NCI-H446 (cell line): ENCODE measurements around the gene BNIP3.
"Not testable (repeated sequence)": the region's sequence is repeated elsewhere in the genome, so short reads cannot be mapped to it uniquely, and the experiment has no call there.

Experiments used
- DNase-seq, 2 experiments: peaks; one replicate each; lab custom pipeline; 2025; lab: John Stamatoyannopoulos, UW

BNIP3 gene

DNA sequence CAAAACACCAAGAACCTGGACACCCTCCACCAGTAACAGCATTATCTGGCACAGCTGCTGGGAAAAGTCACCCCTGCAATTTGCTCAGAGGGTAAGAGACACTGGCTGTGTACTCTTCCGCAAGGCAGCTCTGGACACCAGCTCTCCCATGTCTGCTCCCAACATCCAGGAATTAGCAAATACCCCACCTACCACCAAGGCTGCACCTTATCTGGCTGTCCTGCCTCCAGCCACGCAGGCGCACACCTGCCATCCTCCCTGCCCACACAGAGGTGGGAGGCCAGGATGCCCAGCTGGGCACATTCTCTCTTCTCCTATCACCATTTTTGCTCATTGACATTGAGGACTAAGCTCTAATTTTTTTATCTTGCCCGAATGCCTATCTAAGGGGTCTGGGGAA is 20.3 kb upstream of the BNIP3 start:
- DNase-seq = no peak

DNA sequence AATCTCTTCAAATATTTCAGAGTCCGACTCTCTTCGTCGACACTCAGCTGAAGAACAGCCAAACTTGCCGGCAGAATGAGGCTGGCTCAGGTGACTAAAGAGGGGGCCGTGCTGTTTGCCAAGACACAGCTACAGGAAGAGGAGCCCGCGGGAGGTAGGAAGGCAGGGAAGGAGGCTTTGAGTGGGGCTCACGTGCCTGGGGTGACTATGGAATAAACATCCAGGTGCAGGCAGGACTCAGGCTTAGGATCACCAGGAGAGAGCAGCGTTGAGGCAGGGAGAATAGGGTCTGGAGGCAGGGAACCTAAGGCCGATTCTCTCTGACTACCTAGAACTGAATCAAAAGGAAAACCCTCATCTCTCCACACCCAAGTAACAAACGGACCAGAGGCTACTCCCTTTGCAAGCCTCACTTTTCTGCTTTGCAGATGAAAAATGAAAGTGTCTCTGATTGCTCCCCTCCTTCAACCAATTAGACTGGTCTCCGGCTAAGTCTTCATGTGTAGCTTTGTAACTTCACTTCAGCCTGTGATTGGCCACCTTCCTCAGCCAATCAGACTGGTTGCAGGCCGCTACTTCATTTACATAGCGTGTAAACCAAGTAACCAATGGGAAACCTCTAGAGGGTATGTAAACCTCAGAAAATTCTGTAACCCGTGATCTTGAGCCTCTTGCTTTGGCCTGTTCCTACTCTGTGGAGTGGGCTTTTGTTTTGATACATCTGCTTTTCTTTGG is 19.7 kb upstream of the BNIP3 start:
- peak in 1 of 2 experiments; percentile 16 for DNase-seq

DNA sequence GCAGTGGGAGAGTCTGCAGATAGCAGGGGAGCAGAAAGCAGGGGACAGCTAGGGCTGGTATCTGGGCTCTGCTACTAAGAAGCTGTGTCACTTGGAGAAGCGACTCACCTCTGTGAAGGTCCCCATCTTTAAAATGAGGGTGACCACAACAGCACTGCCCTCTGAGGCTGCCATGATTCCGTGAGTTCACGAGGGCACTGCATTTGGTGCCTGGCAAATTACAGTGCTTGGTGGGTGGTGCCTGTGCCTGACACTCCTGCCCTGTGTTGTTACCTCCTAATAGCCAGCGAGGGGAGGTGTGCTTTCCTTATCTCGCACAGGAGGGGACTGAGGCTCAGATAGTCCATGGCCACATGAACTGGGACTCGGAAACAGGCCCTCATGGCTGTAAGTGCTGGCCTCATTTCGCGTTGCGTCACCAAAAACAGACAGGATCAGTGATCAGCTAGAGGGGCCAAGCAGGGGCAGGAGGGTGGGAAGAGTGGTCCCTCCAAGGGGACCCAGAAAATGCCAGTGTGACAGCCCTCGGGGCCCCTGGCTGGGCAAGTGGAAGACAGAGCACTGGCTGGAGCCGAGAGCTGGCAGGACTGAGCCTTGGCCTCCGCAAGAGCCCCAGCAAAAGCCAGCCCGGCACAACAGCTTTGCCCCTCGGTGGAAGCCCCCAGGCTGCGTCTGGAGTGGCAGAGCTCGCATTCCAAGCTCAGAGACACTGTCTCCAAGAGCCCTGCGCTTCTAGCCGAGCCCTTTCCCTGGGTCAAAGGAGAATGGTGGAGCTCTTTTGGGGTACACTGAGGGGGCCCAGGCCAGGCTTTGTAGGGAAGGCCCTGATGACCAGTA is 17.3 kb upstream of the BNIP3 start:
- no peak for DNase-seq

DNA sequence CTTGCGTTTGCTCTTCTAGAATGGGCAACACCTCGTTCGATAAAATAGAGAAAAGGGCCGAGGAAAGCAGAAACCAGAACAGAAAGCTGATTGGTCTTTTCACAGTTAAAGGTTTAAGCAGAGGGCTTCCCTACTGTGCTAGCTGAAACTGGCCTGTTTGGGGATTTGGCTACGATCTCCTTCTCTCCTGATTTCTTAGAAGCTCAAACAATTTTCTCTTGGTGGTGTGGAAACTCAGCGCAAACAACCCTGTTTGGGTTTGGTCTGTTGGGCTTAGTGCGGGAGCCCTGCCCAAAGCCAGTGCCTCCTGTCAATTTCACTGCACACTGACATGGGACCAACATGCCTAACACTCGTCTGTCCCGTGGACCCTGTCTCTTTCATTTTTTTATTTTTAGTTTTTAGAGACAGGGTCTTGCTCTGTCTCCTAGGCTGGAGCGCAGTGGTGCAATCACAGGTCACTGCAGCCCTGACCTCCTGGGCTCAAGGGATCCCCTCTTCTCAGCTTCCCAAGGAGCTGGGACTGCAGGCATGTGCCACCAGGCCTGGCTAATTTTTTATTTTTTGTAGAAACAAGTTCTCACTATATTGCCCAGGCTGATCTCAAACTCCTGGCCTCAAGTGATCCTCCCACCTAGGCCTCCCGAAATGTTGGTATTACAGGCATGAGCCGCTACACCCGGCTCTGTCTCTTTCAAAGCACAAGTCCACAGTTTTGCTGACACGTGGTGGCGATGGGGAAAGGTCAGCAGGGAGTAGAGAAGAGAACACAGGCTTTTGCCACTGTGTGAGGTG is 16.5 kb upstream of the BNIP3 start:
- DNase-seq = no peak

DNA sequence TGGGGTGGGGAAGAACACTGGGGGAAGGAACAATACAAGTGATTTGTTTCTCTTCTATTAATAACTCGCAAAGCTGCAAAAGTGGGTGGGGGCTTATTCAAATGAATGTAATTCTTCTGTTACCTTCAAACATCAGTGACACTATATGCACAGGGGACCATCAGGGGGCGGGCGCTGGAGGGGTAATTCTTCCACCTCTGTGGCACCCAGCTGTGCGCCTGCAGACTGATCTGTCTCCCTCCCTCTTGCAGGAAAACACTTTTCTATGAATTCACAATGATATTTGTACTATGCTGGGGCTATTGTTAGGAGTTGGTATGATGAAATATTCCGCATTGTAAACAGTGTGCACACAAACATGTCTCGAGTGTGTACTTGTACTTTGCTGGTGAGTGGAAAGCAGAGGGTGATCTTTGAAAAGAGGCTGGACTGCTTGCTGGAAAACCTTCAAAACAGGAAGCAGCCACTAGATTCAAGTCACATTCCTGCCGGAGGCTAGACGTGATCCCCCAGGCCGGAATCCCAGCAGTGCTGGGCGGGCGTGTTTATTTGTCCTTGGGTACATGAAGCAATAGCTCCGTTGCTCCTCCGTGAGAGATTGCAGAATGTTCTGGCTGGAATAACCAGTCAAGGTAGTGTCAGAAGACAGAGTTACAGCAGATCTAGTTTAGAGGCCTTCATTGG is 15.8 kb upstream of the BNIP3 start:
- DNase-seq = no peak

DNA sequence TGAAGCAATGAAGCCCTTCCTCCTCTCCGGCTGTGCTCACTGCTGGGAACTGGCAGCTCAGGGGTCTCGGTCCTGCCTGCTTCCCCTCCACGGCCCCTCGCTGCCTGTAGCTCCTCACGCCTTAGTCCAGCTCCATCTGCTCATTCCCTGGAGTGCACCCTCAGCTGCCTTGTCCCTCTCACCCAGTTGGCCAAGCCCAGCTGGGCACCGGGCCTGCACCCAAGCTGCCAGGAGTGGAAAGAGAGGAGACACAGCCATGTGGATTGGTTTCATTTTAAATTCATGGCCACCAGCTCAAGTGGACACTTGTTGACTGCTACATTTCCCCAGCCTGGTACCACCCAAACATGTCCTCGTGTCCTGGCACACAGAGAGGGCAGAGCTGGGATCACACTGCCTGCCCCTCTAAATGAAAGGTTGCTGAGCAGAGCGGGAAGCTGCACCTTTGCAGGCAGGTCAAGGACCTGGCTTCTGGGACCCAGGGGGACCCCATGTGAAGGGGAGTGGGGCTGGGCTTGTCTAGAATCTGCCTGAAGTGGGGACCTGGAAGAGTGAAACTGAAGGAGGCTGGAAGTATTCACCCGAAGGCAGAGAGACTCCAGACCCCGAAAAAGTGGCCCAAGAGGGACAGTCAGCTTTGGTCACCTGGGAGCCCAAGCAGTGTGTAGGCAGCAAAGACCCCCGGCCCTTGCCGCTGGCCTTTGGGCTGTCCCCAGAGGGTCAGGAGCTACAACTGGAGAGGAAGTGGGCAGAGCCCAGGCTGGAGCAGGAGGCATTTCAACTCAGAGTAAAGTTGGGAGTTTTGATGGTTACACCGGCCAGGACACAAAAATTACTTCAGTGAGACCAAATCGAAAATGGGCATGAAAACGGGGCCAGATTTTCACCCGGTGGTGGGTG is 15.0 kb upstream of the BNIP3 start:
- DNase-seq = no peak

DNA sequence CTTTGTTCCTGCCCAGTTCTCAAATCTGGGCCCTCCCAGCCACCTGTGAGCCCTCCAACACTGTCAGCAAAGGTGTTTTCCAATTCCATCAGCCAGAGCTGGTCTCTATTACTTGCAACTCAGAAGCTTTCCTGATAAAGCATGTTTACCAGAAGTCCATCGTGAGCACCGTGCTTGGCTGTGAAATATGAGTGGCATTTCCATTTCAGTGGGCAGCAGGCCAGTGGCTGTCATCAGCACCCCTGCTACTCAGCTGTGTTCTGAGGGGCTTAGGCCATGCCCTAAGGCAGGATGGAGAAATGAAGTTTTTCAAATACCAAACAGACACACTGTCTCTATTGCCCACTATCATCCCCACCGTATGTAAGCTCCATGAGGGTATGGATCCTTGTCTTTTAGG is 12.7 kb upstream of the BNIP3 start:
- DNase-seq = no peak

DNA sequence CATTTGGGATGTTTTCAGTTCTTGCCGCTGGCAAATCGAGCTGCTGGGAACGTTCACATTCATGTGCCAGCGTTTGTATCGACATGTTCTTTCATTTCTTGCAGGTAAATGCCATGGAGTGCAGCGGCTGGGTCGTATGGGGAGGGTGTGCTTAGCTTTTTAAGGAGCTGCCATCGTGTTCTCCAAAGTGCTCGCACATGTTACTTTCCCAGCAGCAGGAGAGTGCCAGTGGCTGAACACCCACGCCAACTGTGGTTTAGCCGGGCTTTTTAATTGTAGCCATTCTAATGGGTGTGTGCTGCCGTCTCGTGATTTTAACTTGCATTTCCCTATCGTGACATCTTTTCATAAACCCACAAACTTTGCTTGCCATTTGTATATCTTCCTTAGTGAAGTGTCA is 11.6 kb upstream of the BNIP3 start:
- DNase-seq = no peak

DNA sequence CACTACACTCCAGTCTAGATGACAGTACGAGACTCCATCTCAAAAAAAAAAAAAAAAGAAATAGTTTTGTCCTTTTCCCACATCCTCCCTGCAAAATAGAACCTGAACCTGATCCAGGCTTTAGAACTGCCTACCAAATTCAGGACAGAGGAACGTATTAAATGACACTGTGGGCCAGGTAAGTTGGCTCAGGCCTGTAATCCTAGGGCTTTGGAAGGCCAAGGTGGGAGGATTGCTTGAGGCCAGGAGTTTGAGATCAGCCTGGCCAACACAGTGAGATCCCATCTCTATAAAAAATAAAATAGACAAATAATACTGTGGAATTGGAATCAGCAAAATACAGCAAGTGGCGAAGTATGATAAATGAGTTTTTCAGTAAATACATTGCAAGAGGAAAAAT is 10.0 kb upstream of the BNIP3 start:
- DNase-seq = no peak

DNA sequence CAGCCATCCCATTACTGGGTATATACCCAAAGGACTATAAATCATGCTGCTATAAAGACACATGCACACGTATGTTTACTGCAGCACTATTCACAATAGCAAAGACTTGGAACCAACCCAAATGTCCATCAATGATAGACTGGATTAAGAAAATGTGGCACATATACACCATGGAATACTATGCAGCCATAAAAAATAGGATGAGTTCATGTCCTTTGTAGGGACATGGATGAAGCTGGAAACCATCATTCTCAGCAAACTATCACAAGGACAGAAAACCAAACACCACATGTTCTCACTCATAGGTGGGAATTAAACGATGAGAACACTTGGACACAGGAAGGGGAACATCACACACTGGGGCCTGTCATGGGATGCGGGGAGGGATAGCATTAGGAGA is 6.1 kb upstream of the BNIP3 start:
- not testable (repeated sequence) for DNase-seq

DNA sequence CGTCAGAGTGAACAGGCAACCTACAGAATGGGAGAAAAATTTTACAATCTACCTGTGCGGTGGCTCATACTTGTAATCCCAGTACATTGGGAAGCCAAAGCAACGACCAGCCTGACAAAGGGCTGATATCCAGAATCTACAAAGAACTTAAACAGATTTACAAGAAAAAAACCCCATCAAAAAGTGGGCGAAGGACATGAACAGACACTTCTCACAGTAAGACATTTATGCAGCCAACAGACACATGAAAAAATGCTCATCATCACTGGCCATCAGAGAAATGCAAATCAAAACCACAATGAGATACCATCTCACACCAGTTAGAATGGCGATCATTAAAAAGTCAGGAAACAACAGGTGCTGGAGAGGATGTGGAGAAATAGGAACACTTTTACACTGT is 5.6 kb upstream of the BNIP3 start:
- DNase-seq = not testable (repeated sequence)

DNA sequence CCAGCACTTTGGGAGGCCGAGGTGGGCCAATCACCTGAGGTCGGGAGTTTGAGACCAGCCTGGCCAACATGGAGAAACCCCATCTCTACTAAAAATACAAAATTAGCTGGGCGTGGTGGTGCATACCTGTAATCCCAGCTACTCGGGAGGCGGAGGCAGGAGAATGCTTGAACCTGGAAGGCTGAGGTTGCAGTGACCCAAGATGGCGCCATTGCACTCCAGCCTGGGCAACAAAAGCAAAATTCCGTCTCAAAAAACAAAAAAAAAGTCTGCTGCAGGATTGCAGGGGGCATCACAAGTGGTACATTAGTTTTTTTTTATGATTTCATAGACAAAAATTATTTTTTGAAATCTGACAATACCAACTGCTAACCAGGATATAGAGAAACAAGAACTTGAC is 5.1 kb upstream of the BNIP3 start:
- not testable (repeated sequence) for DNase-seq

DNA sequence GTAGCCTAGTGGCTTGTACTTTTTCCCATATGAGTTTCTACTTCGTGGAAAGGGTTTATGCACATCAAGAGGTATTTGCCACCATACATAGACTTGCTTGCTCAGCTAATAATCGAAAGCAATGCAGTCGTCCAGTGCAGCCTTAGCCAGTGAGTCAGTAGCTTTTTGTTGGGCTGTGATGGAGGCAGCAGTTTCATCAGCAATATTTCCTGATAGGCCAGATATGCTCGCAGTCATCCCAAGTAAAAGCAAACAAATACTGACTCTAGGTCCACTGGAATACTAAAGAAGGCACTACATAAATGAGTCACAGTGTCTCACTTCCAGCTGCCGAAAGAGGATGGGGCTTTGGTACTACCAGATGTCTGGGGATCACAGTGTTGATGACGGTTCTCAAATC is 2.1 kb upstream of the BNIP3 start:
- DNase-seq = no peak

DNA sequence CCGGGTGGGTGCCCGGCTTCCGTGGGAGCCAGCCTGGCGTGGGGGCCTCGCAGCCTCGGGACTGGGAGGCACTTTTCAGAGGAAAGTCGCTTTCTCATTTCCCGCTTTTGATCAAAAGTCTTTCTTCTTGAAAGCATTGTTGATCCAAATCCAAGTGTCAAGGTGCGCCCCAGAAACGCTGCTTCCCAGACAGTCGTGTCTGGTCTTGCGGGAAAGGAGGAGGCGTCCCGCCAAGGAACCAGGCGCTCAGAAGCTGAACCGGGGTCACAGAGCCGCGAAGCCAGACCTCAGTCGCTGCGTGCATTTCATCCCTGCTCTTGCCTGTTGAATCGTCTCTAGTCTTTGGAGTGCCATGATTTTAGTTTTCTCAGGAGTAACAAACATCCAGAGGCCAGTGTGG is 1.1 kb upstream of the BNIP3 start:
- DNase-seq = no peak

DNA sequence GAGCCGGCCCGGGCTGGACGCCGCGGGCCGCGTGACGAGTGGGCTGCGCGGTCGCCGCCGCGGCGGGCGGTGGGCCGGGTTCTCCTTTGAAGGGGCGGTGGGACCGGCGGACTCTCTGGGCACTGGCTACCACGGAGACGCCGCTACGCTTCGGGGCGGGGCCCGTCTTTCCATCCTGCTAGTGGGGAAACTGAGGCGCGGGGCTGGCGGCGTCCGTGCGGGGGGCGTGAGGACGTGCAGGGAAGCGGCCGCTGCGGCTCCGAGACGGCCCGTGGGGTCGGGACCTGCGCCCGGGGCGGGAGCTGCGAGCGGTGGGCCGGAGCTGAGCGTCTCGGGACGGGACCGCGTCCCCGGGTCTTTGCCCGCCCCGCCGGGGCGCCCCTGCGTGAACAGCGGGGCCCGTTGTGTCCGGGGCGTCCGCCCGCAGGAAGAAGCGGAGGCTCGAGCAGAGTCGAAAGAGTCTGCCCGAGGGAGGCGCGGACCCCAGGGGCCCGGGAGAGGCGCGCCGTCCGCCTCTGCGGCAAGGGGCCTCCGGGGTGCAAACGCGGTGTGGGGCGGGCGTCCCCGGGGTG is 548 bp upstream of the BNIP3 start:
- DNase-seq = no peak

DNA sequence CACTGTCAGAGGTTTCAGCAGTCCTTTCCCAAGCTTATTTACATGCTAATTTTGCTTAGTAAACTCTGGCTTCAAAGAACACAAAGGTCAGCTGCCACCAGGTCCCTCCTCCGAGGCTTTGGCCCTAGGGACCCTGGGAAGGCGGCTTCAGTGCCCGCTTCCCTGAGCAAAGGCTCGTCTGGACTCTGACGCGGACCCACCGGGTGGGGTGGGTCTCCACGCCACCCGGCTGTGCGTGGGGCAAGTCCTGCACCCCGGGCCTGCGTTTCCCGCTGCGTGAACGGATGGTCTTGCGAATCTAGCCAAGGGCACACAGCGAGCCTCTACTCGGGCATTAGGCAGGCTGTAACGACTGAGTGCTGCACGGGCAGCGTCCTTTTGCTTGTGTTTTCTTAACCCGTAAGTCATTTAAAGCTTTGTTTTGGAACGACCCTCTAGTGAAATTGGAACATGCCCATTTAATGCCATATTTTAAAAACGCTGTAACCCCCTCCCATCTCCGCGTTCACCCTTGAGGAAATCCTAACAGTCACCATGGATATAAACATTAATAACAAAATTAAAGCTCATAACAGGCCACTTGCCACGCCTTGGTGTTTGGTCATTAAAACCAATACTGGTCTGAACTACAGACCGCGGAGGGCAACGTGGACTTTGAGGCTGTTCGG is 828 bp downstream of the BNIP3 start:
- peak in 1 of 2 experiments; percentile 7 for DNase-seq

DNA sequence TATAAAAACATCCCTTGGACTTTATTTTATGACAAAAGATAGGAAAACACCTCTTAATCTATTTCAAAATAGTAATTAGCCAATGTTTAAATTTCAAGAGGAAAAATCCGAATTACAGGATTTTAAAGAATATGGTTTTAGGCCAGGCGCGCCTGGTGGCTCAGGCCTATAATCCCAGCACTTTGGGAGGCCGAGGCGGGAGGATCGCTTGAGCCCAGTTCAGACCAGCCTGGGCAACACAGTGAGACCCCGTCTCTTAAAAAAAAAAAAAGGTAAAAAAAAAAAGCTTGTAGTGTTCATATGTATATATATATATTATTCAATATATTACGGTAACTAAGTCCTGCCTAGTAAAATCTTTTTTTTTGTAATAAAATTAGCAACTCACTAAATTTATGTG is 1.4 kb downstream of the BNIP3 start:
- DNase-seq = no peak

DNA sequence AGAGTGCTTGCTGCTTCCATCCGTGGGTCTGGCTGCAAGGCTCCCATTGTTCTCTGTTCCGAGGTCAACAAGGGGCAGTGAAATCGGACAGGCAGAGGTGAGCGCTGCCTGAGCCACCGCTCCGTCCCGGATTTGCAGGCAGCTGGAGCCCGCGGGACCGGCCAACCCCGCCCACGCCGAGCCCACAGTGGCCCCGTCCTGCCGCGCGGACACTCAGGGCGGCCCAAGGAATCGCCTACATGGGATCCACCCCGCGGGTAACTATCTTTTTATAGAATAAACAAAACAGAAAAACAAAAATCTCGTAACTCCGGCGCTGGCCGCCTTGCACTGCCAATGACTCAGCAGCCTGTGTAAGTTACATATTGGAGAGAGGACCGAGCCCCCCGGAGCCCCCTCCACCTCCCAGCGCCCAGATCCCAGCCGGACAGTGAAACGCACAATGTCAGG is 1.9 kb downstream of the BNIP3 start:
- no peak for DNase-seq

DNA sequence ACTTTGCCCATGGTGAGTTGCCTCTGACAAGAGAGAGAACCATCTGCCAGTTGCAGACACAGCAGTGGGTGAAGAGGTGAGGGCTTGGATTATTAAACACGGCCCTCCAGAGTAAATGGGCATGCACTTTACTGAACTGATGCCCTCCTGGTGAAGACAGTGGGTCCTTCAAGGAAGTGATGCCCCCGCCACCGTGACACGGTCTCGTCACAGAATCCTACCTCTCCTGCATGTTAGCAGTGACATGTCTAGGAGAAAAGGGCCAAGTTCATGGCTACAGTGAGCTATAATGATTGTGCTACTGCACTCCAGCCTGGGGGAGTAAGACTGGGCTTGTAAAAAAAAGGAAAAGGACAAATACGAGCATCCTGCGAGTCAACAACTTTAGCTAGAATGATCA is 2.4 kb downstream of the BNIP3 start:
- no peak for DNase-seq

DNA sequence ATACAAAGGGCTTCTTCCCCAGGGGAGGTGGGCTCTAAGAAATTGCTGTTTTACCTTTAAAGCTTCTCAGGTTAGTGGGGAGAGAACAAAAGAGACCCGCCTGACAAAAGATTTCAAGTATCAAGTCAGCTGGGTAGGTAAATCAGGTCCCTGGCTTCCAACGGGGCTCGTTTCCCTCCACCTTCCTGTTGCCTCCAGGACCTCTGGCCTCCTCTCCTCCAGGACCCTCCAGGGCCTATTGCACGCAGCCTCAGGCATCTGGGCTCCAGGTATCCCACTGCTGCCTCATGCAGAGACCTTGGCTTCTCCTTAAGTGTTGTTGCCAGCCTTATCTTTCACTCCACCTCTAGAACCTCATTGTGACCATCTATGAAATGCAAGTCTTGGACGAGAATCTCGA is 2.9 kb downstream of the BNIP3 start:
- no peak for DNase-seq
